GM10266 (cell line): ENCODE measurements around the gene DOC2B.

Experiments used
- DNase-seq: peaks from one replicate; pipeline ENCODE4 v3.0.0; 2012; ENCODE audit errors: extremely low spot score
- TF ChIP-seq, protein P1 (sequence below): IDR thresholded peaks from 2 replicates; pipeline ENCODE4 v1.5.1; 2012; ENCODE audit warnings: mild to moderate bottlenecking, low read depth; ENCODE audit not compliant: control insufficient read depth, insufficient read depth; ENCODE audit errors: missing control alignments

Gene DOC2B

DNA sequence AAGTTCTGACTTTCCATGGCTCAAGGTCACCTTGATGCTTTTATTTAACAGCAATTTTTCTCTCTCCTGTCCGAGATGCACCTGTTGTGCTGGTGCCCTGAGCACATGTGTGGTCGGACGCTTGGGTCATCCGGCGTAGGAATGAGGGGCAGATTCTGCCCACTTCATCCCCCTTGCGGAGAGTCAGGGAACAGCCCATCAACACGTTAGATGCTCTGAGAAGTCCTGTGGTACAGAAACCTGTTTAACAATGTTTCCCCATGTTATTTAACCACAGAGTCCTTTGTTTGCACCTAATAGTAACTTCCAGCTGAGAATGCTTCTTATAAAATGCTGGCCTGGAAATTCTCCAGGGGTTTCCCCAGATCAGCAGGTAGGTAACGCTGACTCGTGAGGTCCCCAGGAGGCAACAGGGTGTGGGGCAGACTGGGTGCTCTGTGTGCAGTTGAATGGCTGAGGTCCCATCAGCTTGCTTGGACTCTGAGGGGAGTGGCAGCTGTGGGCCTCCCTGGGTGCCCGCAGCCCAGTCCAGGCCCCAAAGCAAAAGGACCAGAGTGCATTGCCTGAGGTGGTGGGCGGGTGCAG, 17.8 kb downstream of the DOC2B start:
- TF ChIP-seq, protein P1, sequence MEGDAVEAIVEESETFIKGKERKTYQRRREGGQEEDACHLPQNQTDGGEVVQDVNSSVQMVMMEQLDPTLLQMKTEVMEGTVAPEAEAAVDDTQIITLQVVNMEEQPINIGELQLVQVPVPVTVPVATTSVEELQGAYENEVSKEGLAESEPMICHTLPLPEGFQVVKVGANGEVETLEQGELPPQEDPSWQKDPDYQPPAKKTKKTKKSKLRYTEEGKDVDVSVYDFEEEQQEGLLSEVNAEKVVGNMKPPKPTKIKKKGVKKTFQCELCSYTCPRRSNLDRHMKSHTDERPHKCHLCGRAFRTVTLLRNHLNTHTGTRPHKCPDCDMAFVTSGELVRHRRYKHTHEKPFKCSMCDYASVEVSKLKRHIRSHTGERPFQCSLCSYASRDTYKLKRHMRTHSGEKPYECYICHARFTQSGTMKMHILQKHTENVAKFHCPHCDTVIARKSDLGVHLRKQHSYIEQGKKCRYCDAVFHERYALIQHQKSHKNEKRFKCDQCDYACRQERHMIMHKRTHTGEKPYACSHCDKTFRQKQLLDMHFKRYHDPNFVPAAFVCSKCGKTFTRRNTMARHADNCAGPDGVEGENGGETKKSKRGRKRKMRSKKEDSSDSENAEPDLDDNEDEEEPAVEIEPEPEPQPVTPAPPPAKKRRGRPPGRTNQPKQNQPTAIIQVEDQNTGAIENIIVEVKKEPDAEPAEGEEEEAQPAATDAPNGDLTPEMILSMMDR, result no peak
- DNase-seq, result no peak

DNA sequence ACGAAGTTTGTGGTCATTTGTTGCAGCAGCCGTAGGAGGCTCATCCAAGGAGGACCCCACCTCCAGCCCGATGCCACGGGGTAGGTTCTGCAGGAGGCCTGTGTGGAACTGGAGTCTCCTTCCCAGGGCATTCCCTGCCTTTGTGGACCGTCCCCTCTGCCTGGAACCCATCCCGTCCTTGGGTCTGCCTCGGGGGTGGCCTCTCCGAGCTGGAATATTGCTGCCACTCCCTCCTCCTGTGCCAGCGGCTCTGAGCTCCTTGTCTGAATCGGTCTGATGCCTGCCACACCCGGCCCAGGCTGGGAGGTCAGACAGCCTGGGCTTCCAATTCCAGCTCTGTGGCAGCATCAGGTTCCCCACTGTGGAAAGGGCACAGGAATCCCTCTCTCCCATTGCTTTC, 18.8 kb downstream of the DOC2B start:
- TF ChIP-seq, protein P1, result no peak
- DNase-seq, result no peak

DNA sequence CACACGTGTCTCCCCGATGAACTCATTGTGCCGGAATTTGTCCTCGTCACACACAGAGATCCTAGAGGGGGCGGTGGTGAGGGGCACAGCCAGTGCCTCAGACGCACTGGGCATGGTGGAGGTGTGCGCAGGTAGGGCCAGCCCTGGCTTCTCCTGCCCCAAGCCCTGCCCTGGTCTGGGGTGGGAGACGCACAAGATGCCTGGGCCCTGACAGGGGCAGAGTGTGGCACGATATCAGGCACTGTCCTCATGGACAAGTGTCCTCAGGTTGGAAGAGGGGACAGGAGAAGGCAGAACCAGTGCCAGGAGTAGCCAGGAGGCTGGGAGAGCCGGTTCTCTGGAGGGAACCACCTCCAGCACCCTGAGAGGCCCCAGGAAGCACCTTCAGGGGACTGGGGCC, 20.0 kb downstream of the DOC2B start:
- TF ChIP-seq, protein P1, result no peak
- DNase-seq, result no peak

DNA sequence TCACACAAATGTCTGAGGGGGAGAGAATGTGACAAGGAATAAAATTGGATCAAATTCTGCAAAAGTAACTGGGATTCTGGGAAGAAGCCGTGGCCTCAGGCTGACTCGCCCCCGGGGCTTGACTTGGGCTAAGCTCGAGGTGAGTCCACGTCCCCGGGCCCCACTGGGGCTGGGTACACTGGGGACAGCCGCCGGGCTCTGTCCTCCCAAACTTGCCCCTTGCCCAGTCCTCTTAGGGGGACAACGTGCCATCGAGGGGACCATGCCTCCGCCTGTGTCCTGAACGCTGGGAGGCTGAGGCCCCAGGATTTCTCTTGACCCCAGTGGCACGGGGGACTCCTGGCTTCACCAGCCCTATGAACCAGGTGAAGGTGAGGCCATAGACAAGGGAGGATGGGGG, 21.1 kb downstream of the DOC2B start:
- no peak for DNase-seq
- TF ChIP-seq, protein P1, result no peak

DNA sequence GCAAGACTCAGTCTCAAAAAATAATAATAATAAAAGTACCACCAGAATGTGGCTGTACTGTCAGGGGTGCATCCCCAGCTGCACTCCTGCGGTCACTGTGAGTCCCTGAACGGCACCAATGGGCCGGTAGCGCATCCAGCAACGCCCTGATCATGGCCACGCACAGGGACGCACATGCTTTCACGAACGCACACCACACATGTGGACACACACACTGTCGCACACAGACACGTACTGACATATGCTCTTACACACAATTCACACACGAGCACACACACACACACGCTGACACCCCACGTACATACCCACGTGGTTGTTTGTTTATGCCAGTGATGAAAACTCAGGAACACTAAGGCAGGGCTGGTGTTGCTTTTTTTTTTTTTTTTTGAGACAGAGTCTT, 21.8 kb downstream of the DOC2B start:
- no peak for DNase-seq
- TF ChIP-seq, protein P1, result no peak

DNA sequence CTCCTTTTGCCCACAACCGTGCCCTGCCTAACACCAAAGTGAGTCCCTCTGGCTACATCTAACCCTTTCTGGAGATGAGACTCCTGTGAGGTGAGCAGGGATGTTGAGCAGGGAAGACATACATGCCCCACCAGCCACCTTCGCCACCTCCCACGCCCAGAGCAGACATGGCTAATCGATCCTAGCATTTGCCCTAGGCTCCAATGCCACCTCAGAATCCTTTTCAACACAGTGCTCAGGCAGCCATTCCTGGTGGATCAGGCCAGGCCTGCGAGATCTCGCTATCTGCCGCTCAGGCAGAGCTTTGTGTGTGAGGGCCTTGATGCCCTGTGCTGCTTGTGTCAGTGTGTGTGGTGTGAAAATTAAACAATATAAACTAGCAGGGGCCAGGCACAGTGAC, 23.1 kb downstream of the DOC2B start:
- TF ChIP-seq, protein P1, result no peak
- no peak for DNase-seq

DNA sequence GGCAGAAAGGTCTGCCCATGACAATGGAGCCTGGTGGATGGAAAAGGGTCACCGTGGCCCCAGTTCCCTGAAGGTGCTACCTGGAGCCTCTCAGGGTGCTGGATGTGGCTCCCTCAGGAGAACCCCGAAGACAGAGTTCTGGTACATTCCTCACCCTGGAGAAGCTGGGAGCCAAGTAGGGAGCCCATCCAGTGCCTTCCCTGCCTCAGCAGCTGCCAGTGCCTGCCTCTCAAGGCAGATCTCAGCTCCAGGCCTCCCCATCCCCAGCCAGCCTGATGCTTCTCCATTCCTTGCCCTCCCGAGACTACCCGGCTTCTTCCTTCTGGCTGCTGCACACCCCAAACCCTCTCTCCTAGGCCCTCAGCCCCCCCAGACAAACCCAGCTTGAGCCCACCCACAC, 23.5 kb downstream of the DOC2B start:
- TF ChIP-seq, protein P1, result no peak
- DNase-seq, result no peak
